K562 (cell line): ENCODE measurements around the gene COL5A1. TPM values are rescaled to one million over a fixed set of nuclear protein-coding genes. Genes with fewer than 3 reads are reported as not detected.

Experiments
- BRCA1 ChIP-seq, 2 experiments: fragments of 450-650 bp in 1 of 2; sonication (generic) in 1 of 2; formaldehyde crosslinking in 1 of 2; IDR thresholded peaks; 2 replicates each; pipeline versions ENCODE4 v1.5.0 to v1.6.1; 2017 to 2020; ENCODE audit warnings: mild to moderate bottlenecking in 1 of 2, missing genetic modification reagents in 1 of 2
- GMEB1 ChIP-seq: fragments of 250-450 bp; sonication (Bioruptor Pico); IDR thresholded peaks from 2 replicates; pipeline ENCODE4 v1.4.0; 2020; ENCODE audit warnings: mild to moderate bottlenecking
- MNT ChIP-seq, 2 experiments: fragments of 450-650 bp; conservative IDR thresholded peaks; 2 replicates each; pipeline ENCODE4 v1.6.1; 2017; ENCODE audit warnings: mild to moderate bottlenecking in 2 of 2, moderate library complexity in 2 of 2
- NFATC3 ChIP-seq: fragments of 450-650 bp; IDR thresholded peaks from 2 replicates; pipeline ENCODE4 v1.6.1; 2017; ENCODE audit warnings: mild to moderate bottlenecking
- OTX1 ChIP-seq: fragments of 450-650 bp; formaldehyde crosslinking; IDR thresholded peaks from 2 replicates; pipeline ENCODE4 v1.4.0; 2022; ENCODE audit warnings: mild to moderate bottlenecking
- RAD21 ChIP-seq, 2 experiments: fragments of 250-450 bp in 1 of 2; fragments of 450-650 bp in 1 of 2; sonication (Bioruptor Pico) in 1 of 2; formaldehyde crosslinking in 1 of 2; IDR thresholded peaks in 1 of 2; conservative IDR thresholded peaks in 1 of 2; 2 replicates each; pipeline versions ENCODE4 v1.4.0 to v1.8.0; 2020 to 2022; ENCODE audit warnings: mild to moderate bottlenecking in 2 of 2, moderate library complexity in 1 of 2
- SUPT5H ChIP-seq: fragments of 450-650 bp; IDR thresholded peaks from 2 replicates; pipeline ENCODE4 v1.6.1; 2016
- ZNF253 ChIP-seq: fragments of 250-450 bp; sonication (Bioruptor Pico); conservative IDR thresholded peaks from 2 replicates; pipeline ENCODE4 v1.6.1; 2021; ENCODE audit warnings: mild to moderate bottlenecking
- ZNF511 ChIP-seq: sonication (generic); formaldehyde crosslinking; IDR thresholded peaks from 2 replicates; pipeline ENCODE4 v1.8.0; 2022; ENCODE audit warnings: mild to moderate bottlenecking, missing genetic modification reagents
- polyA plus RNA-seq, 8 experiments: library from polyadenylated mRNA; depleted of rRNA in 4 of 8; stranded (reverse) in 5 of 8; unstranded in 3 of 8; fragments of >200 nt; fragmentation: Nextera tagmentation in 2 of 8; fragmentation: Illumina TruSeq in 1 of 8; extraction: Ambion mirVana in 2 of 8; extraction: Trizol in 1 of 8; gene quantifications; 2 replicates each; pipeline versions ENCODE4 v1.2.1 to v1.2.3, GENCODE V29; 2011 to 2014; ENCODE audit warnings: inconsistent platforms in 1 of 8, missing spikeins in 1 of 8
- total RNA-seq, 7 experiments: library from RNA; depleted of rRNA in 6 of 7; stranded (reverse); fragments of >200 nt in 6 of 7; fragmentation: Illumina TruSeq in 2 of 7; extraction: Trizol in 2 of 7; gene quantifications; 2 replicates each; pipeline versions ENCODE4 v1.2.1 to v1.2.3, GENCODE V29; 2011 to 2021; ENCODE audit warnings: low replicate concordance in 1 of 7

COL5A1 gene
- total and polyA plus RNA-seq, 9 of the 15 experiments (the other 6 are each of a cell fraction or from before 2014, with no cell fraction given), result under 0.01 to 0.13 (median 0.04) TPM; not detected in 6

- TF ChIP-seq MNT (conservative IDR thresholded peaks at IDR 0.05) (no peak), ZNF253 (CRISPR knock-in tag) (no peak), NFATC3 (no peak), BRCA1 (IDR thresholded peaks at IDR 0.05) (no peak), BRCA1 (CRISPR knock-in tag; IDR thresholded peaks at IDR 0.05) (no peak), SUPT5H (no peak), OTX1 (CRISPR knock-in tag) (no peak), ZNF511 (CRISPR knock-in tag) (no peak), GMEB1 (CRISPR knock-in tag) (no peak), RAD21 (CRISPR knock-in tag; conservative IDR thresholded peaks at IDR 0.05 in 1 of 2, IDR thresholded peaks at IDR 0.05 in 1 of 2) (no peak)
Observed at GRCh38 chr9:134853893-134854292, 212.3 kb downstream of the COL5A1 start (continued).
